HG03575 (cell line): ENCODE data around the gene RFNG.

ENCODE experiments used
- ATAC-seq: cut with Tn5 transposase; IDR thresholded peaks from one replicate; pipeline ENCODE4 v1.9.1; 2021; ENCODE audit not compliant: unreplicated experiment, insufficient number of reproducible peaks, low FRiP score; ENCODE audit errors: extremely low read depth

RFNG gene

GRCh38 chr17:82061047-82061925, 9.7 kb upstream of the RFNG start:
- ATAC-seq: no peak

- ATAC-seq: no peak
Measured at GRCh38 chr17:82060614-82061013, 9.0 kb upstream of the RFNG start.

- ATAC-seq: no peak
Measured at GRCh38 chr17:82060001-82060380, 8.4 kb upstream of the RFNG start.

GRCh38 chr17:82059272-82060000, 7.8 kb upstream of the RFNG start:
- no peak for ATAC-seq

GRCh38 chr17:82058855-82059249, 7.2 kb upstream of the RFNG start:
- no peak for ATAC-seq

- no peak for ATAC-seq
Measured at GRCh38 chr17:82058230-82058854, 6.7 kb upstream of the RFNG start.

GRCh38 chr17:82056729-82057621, 5.4 kb upstream of the RFNG start:
- ATAC-seq: no peak

GRCh38 chr17:82055965-82056728, 4.5 kb upstream of the RFNG start:
- ATAC-seq: no peak

GRCh38 chr17:82055023-82055964, 3.7 kb upstream of the RFNG start:
- no peak for ATAC-seq

- no peak for ATAC-seq
Measured at GRCh38 chr17:82054351-82055022, 2.9 kb upstream of the RFNG start.

GRCh38 chr17:82053556-82054263, 2.1 kb upstream of the RFNG start:
- no peak for ATAC-seq

GRCh38 chr17:82053130-82053529, 1.5 kb upstream of the RFNG start:
- ATAC-seq: no peak

- ATAC-seq: no peak
Measured at GRCh38 chr17:82052638-82053059, 1.0 kb upstream of the RFNG start.

GRCh38 chr17:82050761-82051641, 610 bp downstream of the RFNG start:
- ATAC-seq: no peak

GRCh38 chr17:82050152-82050760, 1.4 kb downstream of the RFNG start:
- ATAC-seq: no peak
